Kidney (tissue), 14 donors: ENCODE data around the gene USP33. TPM values are rescaled to one million over a fixed set of nuclear protein-coding genes. Genes with fewer than 3 reads are reported as not detected.
"Not testable (repeated sequence)": the region's sequence is repeated elsewhere in the genome, so short reads cannot be mapped to it uniquely, and the experiment has no call there.

Experiments used
- DNase-seq, 5 donors: peaks; one replicate each; pipeline ENCODE4 v3.0.0-alpha.2; 2013 to 2020
- FAIRE-seq: peaks from 2 replicates; lab custom pipeline; 2012; peaks lifted over from hg19 to GRCh38; lab: Jason Lieb, UNC
- H3K27ac ChIP-seq, 2 donors: one replicate each; pipeline ENCODE4 v1.7.0; 2013; ENCODE audit warnings: low read depth in 2 of 2, low read length in 2 of 2, inconsistent platforms in 1 of 2
- H3K27me3 ChIP-seq: one replicate; pipeline ENCODE4 v1.7.1; 2013; ENCODE audit warnings: low read length, inconsistent platforms; ENCODE audit not compliant: control insufficient read depth, insufficient read depth
- H3K36me3 ChIP-seq, 3 donors: one replicate each; pipeline versions ENCODE4 v1.7.0 to v1.7.1; 2013; ENCODE audit warnings: low read length in 3 of 3, control low read depth in 1 of 3, inconsistent platforms in 1 of 3; ENCODE audit not compliant: insufficient read depth in 3 of 3, control insufficient read depth in 2 of 3
- H3K4me1 ChIP-seq, 3 donors: one replicate each; pipeline versions ENCODE4 v1.7.0 to v1.7.1; 2013; ENCODE audit warnings: low read length in 3 of 3, inconsistent platforms in 1 of 3, low read depth in 1 of 3; ENCODE audit not compliant: control insufficient read depth in 2 of 3, insufficient read depth in 2 of 3
- H3K4me3 ChIP-seq, 3 donors: one replicate each; pipeline versions ENCODE4 v1.7.0 to v1.8.1; 2013; ENCODE audit warnings: low read length in 3 of 3, control low read depth in 1 of 3, inconsistent platforms in 1 of 3
- H3K9ac ChIP-seq, 3 donors: one replicate each; pipeline versions ENCODE4 v1.7.0 to v1.7.1; 2013; ENCODE audit warnings: low read length in 3 of 3, control low read depth in 1 of 3, inconsistent platforms in 1 of 3
- H3K9me3 ChIP-seq, 3 donors: one replicate each; pipeline versions ENCODE4 v1.7.0 to v1.7.1; 2013; ENCODE audit warnings: low read length in 3 of 3, control low read depth in 1 of 3, inconsistent platforms in 1 of 3; ENCODE audit not compliant: control insufficient read depth in 2 of 3, insufficient read depth in 1 of 3
- CTCF ChIP-seq: IDR thresholded peaks from 3 replicates; pipeline ENCODE4 v1.5.1; 2012; ENCODE audit warnings: mild to moderate bottlenecking, moderate library complexity, borderline replicate concordance; ENCODE audit not compliant: insufficient read depth; ENCODE audit errors: extremely low read depth
- intact Hi-C: fragments of 100-400 bp; cut with DNase I; formaldehyde crosslinking; loops from one replicate; pipeline ENCODE4 v1.11.1; 2022
- polyA plus RNA-seq: library from polyadenylated mRNA; stranded (reverse); fragments of 350-450 nt; fragmentation: Illumina TruSeq; extraction: RNeasy Lipid Tissue Mini Kit (QIAGEN cat#74804); gene quantifications from one replicate; pipeline ENCODE4 v1.2.3, GENCODE V29; 2014; ENCODE audit warnings: low read depth, low replicate concordance; ENCODE audit not compliant: insufficient read depth
- total RNA-seq: library from RNA; stranded (reverse); fragmentation: NEBNext Ultra II Directional; extraction: Animal tissue kit (Norgen Biotek cat#: 25700); gene quantifications from one replicate; pipeline ENCODE4 v1.2.1, GENCODE V29; 2021
- donor health status: control.
- donor health status: control.
- donor health status: control.
- donor health status: control.
- donor health status: control.
- donor health status: DM: yes; HTN: yes; CAD: no.
- donor health status: Normal renal cell carcinoma (clear cell type).

USP33 gene
- total and polyA plus RNA-seq, 2 donors from 2014 or later = 25.7 to 63.3 TPM

DNA sequence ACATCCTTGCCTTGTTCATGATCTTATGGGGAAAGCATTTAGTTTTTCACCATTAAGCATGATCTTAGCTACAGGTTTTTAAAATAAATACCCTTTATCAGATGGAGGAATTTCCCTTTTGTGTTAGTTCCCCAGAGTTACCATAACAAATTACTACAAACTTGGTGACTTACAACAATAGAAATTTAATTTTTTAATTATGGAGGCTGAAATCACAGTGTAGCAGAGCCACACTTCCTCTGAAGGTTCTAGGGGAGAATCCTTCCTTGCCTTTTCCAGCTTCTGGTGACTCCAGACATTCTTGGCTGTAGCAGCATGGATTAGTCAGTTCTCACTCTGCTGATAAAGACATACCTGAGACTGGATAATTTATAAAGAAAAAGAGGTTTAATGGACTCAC is 38.3 kb upstream of the USP33 start:
- Histone ChIP-seq H3K9me3 (no peaks in the 10 kb centered on the region), H3K4me3 (no peak overlapping the region), H3K9ac (no peak overlapping the region), H3K27me3 (no peaks in the 10 kb centered on the region), H3K36me3 (no peaks in the 10 kb centered on the region), H3K27ac (no peak overlapping the region), H3K4me1 (no peaks in the 10 kb centered on the region)
- DNase-seq (no peak), FAIRE-seq (no peak)
- intact Hi-C loops = no loop called here
- no peak for TF ChIP-seq CTCF

DNA sequence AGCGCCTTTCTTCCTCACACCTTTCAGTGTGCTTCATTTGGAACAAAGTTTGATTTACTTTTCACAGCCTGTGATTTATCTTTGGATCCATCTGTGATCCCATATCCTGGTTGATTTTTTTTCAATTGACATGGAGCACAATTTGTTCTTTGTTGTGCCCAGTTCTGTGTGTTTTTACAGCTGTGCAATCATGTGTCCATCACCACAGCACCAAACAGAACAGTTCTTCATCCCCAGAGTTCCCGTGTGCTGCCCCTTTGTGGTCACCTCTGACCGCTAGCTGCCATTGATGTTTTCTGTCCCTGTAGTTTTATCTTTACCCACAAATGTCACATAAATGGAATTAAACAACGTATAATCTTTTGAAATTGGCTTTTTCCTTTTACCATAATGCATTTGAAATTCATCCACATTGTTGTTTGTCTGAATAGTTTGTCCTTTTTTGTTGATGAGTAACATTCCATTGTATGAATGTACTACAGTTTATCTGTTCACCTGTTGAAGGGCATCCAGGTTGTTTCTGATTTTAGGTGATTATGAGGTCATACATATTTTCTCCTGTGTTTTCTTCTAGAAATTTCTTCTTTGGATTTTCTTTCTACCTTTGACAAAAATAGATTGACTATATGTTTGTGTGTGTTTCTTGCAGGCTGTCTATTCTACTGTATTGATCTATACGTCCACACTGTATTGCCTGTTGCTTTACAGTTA is 37.2 kb upstream of the USP33 start:
- H3K36me3 ChIP-seq = no peaks in the 10 kb centered on the region
- no peaks in the 10 kb centered on the region for H3K9me3 ChIP-seq
- no peak for TF ChIP-seq CTCF
- H3K27ac ChIP-seq = no peak overlapping the region
- no peaks in the 10 kb centered on the region for H3K27me3 ChIP-seq
- no peak overlapping the region for H3K9ac ChIP-seq
- H3K4me3 ChIP-seq = no peak overlapping the region
- intact Hi-C loops = no loop called here
- no peaks in the 10 kb centered on the region for H3K4me1 ChIP-seq
- DNase-seq = no peak
- no peak for FAIRE-seq

- H3K27ac ChIP-seq = no peak overlapping the region
- H3K9ac ChIP-seq = no peak overlapping the region
- TF ChIP-seq CTCF = no peak
- no peaks in the 10 kb centered on the region for H3K36me3 ChIP-seq
- no peaks in the 10 kb centered on the region for H3K9me3 ChIP-seq
- intact Hi-C loops = no loop called here
- no peak for FAIRE-seq
- H3K4me1 ChIP-seq = no peaks in the 10 kb centered on the region
- H3K4me3 ChIP-seq = no peak overlapping the region
- DNase-seq = no peak
- H3K27me3 ChIP-seq = no peaks in the 10 kb centered on the region
These were observed 34.9 kb upstream of the USP33 start for GRCh38 chr1:77794550-77794949.

GRCh38 chr1:77786093-77786741 is 26.6 kb upstream of the USP33 start:
- H3K4me1 ChIP-seq, H3K27ac ChIP-seq, FAIRE-seq, intact Hi-C loops, DNase-seq, H3K9me3 ChIP-seq, H3K9ac ChIP-seq, H3K27me3 ChIP-seq, H3K4me3 ChIP-seq: not testable (repeated sequence)
- peaks cover 0 to 12% (median 2%) of the 10 kb centered on the region in 3 donors for H3K36me3 ChIP-seq
